ENCODE results near the gene PRMT2. TPM values are rescaled to one million over a fixed set of nuclear protein-coding genes. Genes with fewer than 3 reads are reported as not detected.

Gene PRMT2
- total and polyA plus RNA-seq, 7 donors: 68.0 to 128 (median 96.1) TPM

- intact Hi-C loops (cut with DNase I): no loop called here
Measured at GRCh38 chr21:46646541-46647154, 11.2 kb downstream of the PRMT2 start.

GRCh38 chr21:46648539-46648938 is 13.1 kb downstream of the PRMT2 start:
- 96 to 97% methylated on average over 27 of the region's 27 CpGs for WGBS, 2 donors
- Histone ChIP-seq H3K4me1 (no peaks in the 10 kb centered on the region), H3K9me3 (no peaks in the 10 kb centered on the region), H3K27me3 (no peaks in the 10 kb centered on the region), H3K27ac (no peak overlapping the region), H3K36me3 (peaks cover 36 to 100% (median 74%) of the 10 kb centered on the region in 4 donors), H3K4me3 (no peak overlapping the region)
- TF ChIP-seq EP300 (IDR thresholded peaks at IDR 0.05) (no peak), POLR2A (IDR thresholded peaks at IDR 0.05) (no peak), CTCF (IDR thresholded peaks at IDR 0.05) (no peak), POLR2AphosphoS5 (IDR thresholded peaks at IDR 0.05) (no peak)
- intact Hi-C loops (cut with DNase I): no loop called here
- DNase-seq: no peak

More at GRCh38 chr21:46646541-46647154, 11.2 kb downstream of the PRMT2 start:
- no peaks in the 10 kb centered on the region for H3K9me3 ChIP-seq
- H3K4me3 ChIP-seq: no peak overlapping the region
- H3K27ac ChIP-seq: no peak overlapping the region
- H3K36me3 ChIP-seq: peaks cover 33 to 100% (median 62%) of the 10 kb centered on the region in 4 donors
- no peak for DNase-seq
- H3K4me1 ChIP-seq: peaks cover 0 to 5% (median under 1%) of the 10 kb centered on the region in 4 donors
- 92 to 96% methylated on average over 9 of the region's 9 CpGs for WGBS, 2 donors
- no peak for TF ChIP-seq POLR2AphosphoS5 (IDR thresholded peaks at IDR 0.05)
- TF ChIP-seq EP300 (IDR thresholded peaks at IDR 0.05): no peak
- no peak for TF ChIP-seq POLR2A (IDR thresholded peaks at IDR 0.05)
- no peak for TF ChIP-seq CTCF (IDR thresholded peaks at IDR 0.05)
- H3K27me3 ChIP-seq: no peaks in the 10 kb centered on the region

GRCh38 chr21:46649356-46649755 is 13.9 kb downstream of the PRMT2 start:
- H3K4me1 ChIP-seq: no peaks in the 10 kb centered on the region
- TF ChIP-seq POLR2AphosphoS5 (IDR thresholded peaks at IDR 0.05) (no peak), CTCF (IDR thresholded peaks at IDR 0.05) (no peak), POLR2A (IDR thresholded peaks at IDR 0.05) (no peak), EP300 (IDR thresholded peaks at IDR 0.05) (no peak)
- no peaks in the 10 kb centered on the region for H3K27me3 ChIP-seq
- intact Hi-C loops (cut with DNase I): no loop called here
- WGBS, 2 donors: 96 to 97% methylated on average over 19 of the region's 19 CpGs
- DNase-seq: no peak
- H3K36me3 ChIP-seq: peaks cover 37 to 100% (median 74%) of the 10 kb centered on the region in 4 donors
- no peak overlapping the region for H3K27ac ChIP-seq
- H3K9me3 ChIP-seq: no peaks in the 10 kb centered on the region
- no peak overlapping the region for H3K4me3 ChIP-seq

GRCh38 chr21:46650476-46651098 is 15.1 kb downstream of the PRMT2 start:
- no peaks in the 10 kb centered on the region for H3K27me3 ChIP-seq
- H3K4me3 ChIP-seq: no peak overlapping the region
- WGBS, 2 donors: 95 to 97% methylated on average over 14 of the region's 14 CpGs
- H3K4me1 ChIP-seq: no peaks in the 10 kb centered on the region
- intact Hi-C loops (cut with DNase I): no loop called here
- DNase-seq: no peak
- no peak for TF ChIP-seq POLR2A (IDR thresholded peaks at IDR 0.05)
- TF ChIP-seq POLR2AphosphoS5 (IDR thresholded peaks at IDR 0.05): no peak
- no peak for TF ChIP-seq CTCF (IDR thresholded peaks at IDR 0.05)
- no peak for TF ChIP-seq EP300 (IDR thresholded peaks at IDR 0.05)
- H3K9me3 ChIP-seq: no peaks in the 10 kb centered on the region
- peaks cover 33 to 100% (median 73%) of the 10 kb centered on the region in 4 donors for H3K36me3 ChIP-seq
- H3K27ac ChIP-seq: no peak overlapping the region
